Fibroblast of lung (primary cell): ENCODE data around the gene CLDN14. TPM values are rescaled to one million over a fixed set of nuclear protein-coding genes. Genes with fewer than 3 reads are reported as not detected.
A peak's percentile ranks its signal among the peaks of the same experiment; 100 is the strongest.

Source experiments
- DNase-seq, 2 donors: peaks; one replicate each; pipeline versions ENCODE4 v3.0.0 to v3.0.0-alpha.2; 2010; ENCODE audit warnings: low read depth in 2 of 2
- H2AFZ ChIP-seq: 2 replicates; pipeline ENCODE4 v1.5.1; 2012; ENCODE audit warnings: low read length, control low read depth, inconsistent platforms
- H3K27ac ChIP-seq: 2 replicates; pipeline ENCODE4 v1.5.1; 2011; ENCODE audit warnings: low read length, control low read depth; ENCODE audit not compliant: insufficient read depth
- H3K27me3 ChIP-seq: 2 replicates; pipeline ENCODE4 v1.5.1; 2011; ENCODE audit warnings: mild to moderate bottlenecking, low read length; ENCODE audit not compliant: control insufficient read depth, insufficient read depth
- H3K36me3 ChIP-seq: 2 replicates; pipeline ENCODE4 v1.5.1; 2011; ENCODE audit warnings: low read length; ENCODE audit not compliant: control insufficient read depth, insufficient read depth
- H3K4me1 ChIP-seq: 2 replicates; pipeline ENCODE4 v1.5.1; 2011; ENCODE audit warnings: low read length; ENCODE audit not compliant: control insufficient read depth, insufficient read depth; ENCODE audit errors: extremely low read depth
- H3K4me2 ChIP-seq: 2 replicates; pipeline ENCODE4 v1.5.1; 2011; ENCODE audit warnings: low read length, control low read depth; ENCODE audit not compliant: insufficient read depth; ENCODE audit errors: extremely low read depth
- H3K4me3 ChIP-seq, 4 experiments: fragments of 200-600 bp in 1 of 4; sonication (generic) in 1 of 4; replicated peaks in 1 of 4; 2 replicates each; pipeline ENCODE4 v1.5.1; 2011 to 2016; ENCODE audit warnings: low read length in 4 of 4, low read depth in 3 of 4, mild to moderate bottlenecking in 3 of 4, control low read depth in 2 of 4, inconsistent platforms in 1 of 4, mixed read lengths in 1 of 4; ENCODE audit not compliant: insufficient read depth in 1 of 4; ENCODE audit errors: control extremely low read depth in 1 of 4
- H3K79me2 ChIP-seq: 2 replicates; pipeline ENCODE4 v1.5.1; 2012; ENCODE audit warnings: mild to moderate bottlenecking, low read length, inconsistent platforms; ENCODE audit not compliant: control insufficient read depth, insufficient read depth
- H3K9ac ChIP-seq: 2 replicates; pipeline ENCODE4 v1.5.1; 2011; ENCODE audit warnings: mild to moderate bottlenecking, low read length, control low read depth; ENCODE audit not compliant: insufficient read depth
- H3K9me3 ChIP-seq: 2 replicates; pipeline ENCODE4 v1.5.1; 2012; ENCODE audit warnings: low read depth, low read length; ENCODE audit not compliant: control insufficient read depth, insufficient read depth
- H4K20me1 ChIP-seq: 2 replicates; pipeline ENCODE4 v1.5.1; 2011; ENCODE audit warnings: low read length; ENCODE audit not compliant: control insufficient read depth, insufficient read depth; ENCODE audit errors: extremely low read depth
- EZH2 ChIP-seq: IDR thresholded peaks from 2 replicates; pipeline ENCODE4 v1.5.1; 2012; ENCODE audit warnings: low read length, control low read depth, mild to moderate bottlenecking; ENCODE audit errors: missing control alignments
- polyA plus RNA-seq, 2 donors: library from polyadenylated mRNA; depleted of rRNA in 1 of 2; stranded (reverse) in 1 of 2; unstranded in 1 of 2; fragments of >200 nt; gene quantifications; 2 replicates each; pipeline ENCODE4 v1.2.1, GENCODE V29; 2011 to 2012; ENCODE audit warnings: missing spikeins in 1 of 2
- total RNA-seq: library from RNA; depleted of rRNA; stranded (reverse); fragments of >200 nt; gene quantifications from 2 replicates; pipeline ENCODE4 v1.2.1, GENCODE V29; 2014
- TF ChIP-seq, protein P1 (sequence below), 2 donors: IDR thresholded peaks in 1 of 2; conservative IDR thresholded peaks in 1 of 2; 1 replicate in 1 of 2; 2 replicates in 1 of 2; pipeline ENCODE4 v1.5.1; 2011 to 2012; ENCODE audit warnings: low read length in 2 of 2, control low read depth in 1 of 2, inconsistent platforms in 1 of 2, low read depth in 1 of 2, mild to moderate bottlenecking in 1 of 2

The CLDN14 gene
- total and polyA plus RNA-seq, 2 donors (not counting 1 experiment from before 2014, with no cell fraction given) = not detected

DNA sequence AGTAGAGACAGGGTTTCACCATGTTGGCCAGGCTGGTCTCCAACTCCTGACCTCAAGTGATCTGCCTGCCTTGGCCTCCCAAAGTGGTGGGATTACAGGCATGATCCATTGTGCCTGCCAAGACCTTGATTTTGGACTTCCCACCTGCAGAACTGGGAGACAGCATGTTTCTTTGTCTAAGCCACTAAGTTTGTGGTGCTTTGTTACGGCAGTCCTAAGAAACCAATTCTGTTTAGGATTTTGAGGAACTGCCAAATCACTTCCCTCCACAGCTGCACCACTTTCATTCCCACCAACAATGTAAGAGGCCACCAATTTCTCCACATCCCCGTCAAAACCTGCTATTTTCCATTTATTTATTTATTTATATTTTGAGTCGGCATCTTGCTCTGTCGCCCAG, 48.7 kb downstream of the CLDN14 start:
- Histone ChIP-seq H3K9ac (no peak overlapping the region), H3K4me2 (peak overlapping the region; percentile 72), H4K20me1 (no peaks in the 10 kb centered on the region), H3K9me3 (no peaks in the 10 kb centered on the region), H3K4me3 (no peak overlapping the region), H3K27me3 (no peaks in the 10 kb centered on the region), H3K36me3 (no peaks in the 10 kb centered on the region), H3K27ac (no peak overlapping the region), H3K79me2 (no peaks in the 10 kb centered on the region), H2AFZ (no peak overlapping the region), H3K4me1 (peaks cover 18% of the 10 kb centered on the region)
- no peak for TF ChIP-seq EZH2
- TF ChIP-seq, protein P1, sequence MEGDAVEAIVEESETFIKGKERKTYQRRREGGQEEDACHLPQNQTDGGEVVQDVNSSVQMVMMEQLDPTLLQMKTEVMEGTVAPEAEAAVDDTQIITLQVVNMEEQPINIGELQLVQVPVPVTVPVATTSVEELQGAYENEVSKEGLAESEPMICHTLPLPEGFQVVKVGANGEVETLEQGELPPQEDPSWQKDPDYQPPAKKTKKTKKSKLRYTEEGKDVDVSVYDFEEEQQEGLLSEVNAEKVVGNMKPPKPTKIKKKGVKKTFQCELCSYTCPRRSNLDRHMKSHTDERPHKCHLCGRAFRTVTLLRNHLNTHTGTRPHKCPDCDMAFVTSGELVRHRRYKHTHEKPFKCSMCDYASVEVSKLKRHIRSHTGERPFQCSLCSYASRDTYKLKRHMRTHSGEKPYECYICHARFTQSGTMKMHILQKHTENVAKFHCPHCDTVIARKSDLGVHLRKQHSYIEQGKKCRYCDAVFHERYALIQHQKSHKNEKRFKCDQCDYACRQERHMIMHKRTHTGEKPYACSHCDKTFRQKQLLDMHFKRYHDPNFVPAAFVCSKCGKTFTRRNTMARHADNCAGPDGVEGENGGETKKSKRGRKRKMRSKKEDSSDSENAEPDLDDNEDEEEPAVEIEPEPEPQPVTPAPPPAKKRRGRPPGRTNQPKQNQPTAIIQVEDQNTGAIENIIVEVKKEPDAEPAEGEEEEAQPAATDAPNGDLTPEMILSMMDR (conservative IDR thresholded peaks at IDR 0.05 in 1 of 2, IDR thresholded peaks at IDR 0.05 in 1 of 2; ENCODE audit: low read depth in 1 of 2, low read length in 2 of 2) = no peak
- peak in 1 of 2 donors; percentile 36 for DNase-seq

DNA sequence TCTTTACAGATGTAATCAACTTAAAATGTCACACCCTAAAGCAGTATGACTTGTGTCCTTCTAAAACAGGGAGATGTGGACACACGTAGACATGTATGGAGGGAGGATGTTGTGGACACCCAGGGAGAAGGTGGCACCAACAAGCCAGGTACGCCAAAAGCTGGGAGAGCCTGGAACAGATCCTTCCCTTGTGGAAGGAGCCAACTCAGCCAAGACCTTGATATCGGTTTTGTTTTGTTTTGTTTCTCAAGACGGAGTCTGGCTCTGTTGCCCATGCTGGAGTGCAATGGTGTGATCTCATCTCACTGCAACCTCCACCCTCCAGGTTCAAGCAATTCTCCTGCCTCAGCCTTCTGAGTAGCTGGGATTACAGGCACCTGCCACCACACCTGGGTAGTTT, 49.1 kb downstream of the CLDN14 start:
- Histone ChIP-seq H3K9ac (no peak overlapping the region), H3K4me2 (peak overlapping the region; percentile 72), H4K20me1 (no peaks in the 10 kb centered on the region), H3K79me2 (no peaks in the 10 kb centered on the region), H2AFZ (no peak overlapping the region), H3K4me3 (no peak overlapping the region), H3K4me1 (peaks cover 18% of the 10 kb centered on the region), H3K27ac (peak overlapping the region; percentile 31), H3K36me3 (no peaks in the 10 kb centered on the region), H3K27me3 (no peaks in the 10 kb centered on the region), H3K9me3 (no peaks in the 10 kb centered on the region)
- TF ChIP-seq EZH2 = no peak
- TF ChIP-seq, protein P1 (conservative IDR thresholded peaks at IDR 0.05 in 1 of 2, IDR thresholded peaks at IDR 0.05 in 1 of 2; ENCODE audit: low read depth in 1 of 2, low read length in 2 of 2) = no peak
- DNase-seq = peak in 1 of 2 donors; percentile 72

- H3K27ac ChIP-seq = peak overlapping the region; percentile 68
- DNase-seq = peak; percentile 97 to 100
- TF ChIP-seq EZH2 = no peak
- TF ChIP-seq, protein P1 (conservative IDR thresholded peaks at IDR 0.05 in 1 of 2, IDR thresholded peaks at IDR 0.05 in 1 of 2; ENCODE audit: low read depth in 1 of 2, low read length in 2 of 2) = peak in 1 of 2 donors; percentile 5
Observed at GRCh38 chr21:36429947-36430546, 49.9 kb downstream of the CLDN14 start.

More at GRCh38 chr21:36429947-36430546, 49.9 kb downstream of the CLDN14 start:
- Histone ChIP-seq H2AFZ (no peak overlapping the region), H3K4me1 (peaks cover 18% of the 10 kb centered on the region), H4K20me1 (no peaks in the 10 kb centered on the region), H3K9ac (peak overlapping the region; percentile 10), H3K36me3 (no peaks in the 10 kb centered on the region), H3K27me3 (no peaks in the 10 kb centered on the region), H3K79me2 (no peaks in the 10 kb centered on the region), H3K4me2 (peak overlapping the region; percentile 72), H3K9me3 (no peaks in the 10 kb centered on the region), H3K4me3 (peak overlapping the region in 3 of 4 experiments; percentile 11 to 14 (median 12))
